HG03064 (cell line): ENCODE measurements around the gene VTCN1.
"Not testable (repeated sequence)": the region's sequence is repeated elsewhere in the genome, so short reads cannot be mapped to it uniquely, and the experiment has no call there.

ENCODE experiments used
- ATAC-seq: cut with Tn5 transposase; IDR thresholded peaks from one replicate; pipeline ENCODE4 v1.9.1; 2021; ENCODE audit warnings: low read depth; ENCODE audit not compliant: unreplicated experiment

Gene VTCN1

DNA sequence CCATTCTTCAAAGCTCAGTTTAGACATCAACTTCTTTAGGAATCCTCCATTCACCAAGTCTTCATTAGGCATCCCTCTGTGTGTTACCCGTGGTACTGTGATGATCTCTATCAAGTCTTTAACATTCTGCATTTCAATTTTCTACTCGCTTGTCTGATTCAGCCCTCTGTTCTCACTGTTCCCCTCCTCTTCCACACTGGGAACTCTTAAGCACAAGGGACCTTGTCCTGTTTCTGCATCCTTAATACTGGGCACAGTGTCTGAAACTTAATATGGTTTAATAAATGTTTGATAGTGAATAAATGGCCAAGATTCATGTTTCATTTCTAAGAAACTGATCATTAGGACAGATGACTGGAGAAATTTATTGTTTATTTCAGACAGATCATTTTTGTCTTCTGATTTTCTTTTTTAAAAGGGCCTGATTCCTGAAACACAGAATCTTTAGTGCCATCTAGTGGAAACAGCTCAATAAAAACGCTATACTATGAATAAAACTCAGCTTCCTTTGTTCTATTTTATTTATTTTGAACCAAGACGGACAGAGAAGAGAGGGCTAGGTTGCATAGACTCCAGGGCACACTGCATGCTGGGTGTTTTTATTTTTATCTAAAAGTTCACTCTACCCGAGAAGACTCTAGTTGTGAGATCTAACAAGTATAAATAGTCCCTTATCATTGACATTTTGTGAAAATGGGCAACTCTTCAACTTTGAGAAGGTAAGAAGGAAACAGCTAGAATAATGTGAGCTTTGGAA lies 82.2 kb downstream of the VTCN1 start:
- no peak for ATAC-seq

DNA sequence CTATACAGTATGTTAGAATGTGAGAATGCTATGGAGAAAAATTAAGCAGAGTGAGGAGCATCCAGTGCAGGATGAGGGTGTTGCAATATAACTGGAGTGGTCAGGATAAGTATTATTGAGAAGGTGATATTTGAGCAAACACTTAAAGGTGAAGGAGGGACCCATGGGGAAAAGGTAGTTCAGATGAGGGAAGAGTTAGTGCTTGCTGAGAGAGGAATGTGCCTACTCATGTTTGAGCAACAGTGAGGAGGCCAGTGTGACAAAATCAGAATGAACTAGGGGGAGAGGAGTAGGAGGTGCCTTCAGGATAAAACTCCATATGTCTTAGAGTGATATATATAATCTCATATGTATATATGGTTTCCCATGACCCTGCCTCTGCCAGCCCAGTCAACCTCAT lies 82.9 kb downstream of the VTCN1 start:
- no peak for ATAC-seq

DNA sequence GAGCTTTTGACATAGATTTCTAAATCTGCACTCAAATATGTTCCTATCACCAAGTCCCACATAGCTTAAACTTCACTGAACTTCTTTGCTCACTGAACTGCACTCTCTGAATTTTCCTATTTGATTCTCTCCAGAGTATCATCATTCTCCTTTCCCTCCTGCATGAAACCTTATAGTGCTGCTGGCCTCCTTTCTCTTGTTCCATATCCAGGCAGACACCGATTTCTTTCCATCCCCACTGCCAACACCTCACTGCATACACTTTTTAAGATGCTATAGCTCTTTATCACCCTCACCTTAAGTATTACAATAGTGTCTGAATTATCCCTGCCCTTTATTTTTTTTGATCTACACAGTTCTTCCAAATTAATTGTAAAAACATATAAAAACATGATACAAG lies 86.1 kb downstream of the VTCN1 start:
- no peak for ATAC-seq

DNA sequence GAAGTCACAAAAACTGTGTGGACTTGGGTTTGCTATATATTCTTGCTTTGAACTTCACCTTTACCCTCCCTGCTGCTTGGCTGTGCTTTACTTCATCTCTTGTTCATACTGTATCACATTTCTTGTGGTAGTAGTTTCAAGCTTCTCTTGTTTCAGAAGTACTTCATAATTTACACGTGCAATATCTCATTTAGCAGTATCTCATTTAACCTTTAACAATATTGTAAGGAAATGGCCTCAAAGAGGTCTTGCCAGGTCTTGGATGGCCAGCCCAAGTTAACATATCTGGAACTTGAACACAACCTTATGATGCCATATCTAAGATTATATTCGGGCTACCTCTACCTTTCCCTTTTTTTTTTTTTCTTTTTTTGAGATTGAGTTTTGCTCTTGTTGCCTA lies 87.5 kb downstream of the VTCN1 start:
- no peak for ATAC-seq

DNA sequence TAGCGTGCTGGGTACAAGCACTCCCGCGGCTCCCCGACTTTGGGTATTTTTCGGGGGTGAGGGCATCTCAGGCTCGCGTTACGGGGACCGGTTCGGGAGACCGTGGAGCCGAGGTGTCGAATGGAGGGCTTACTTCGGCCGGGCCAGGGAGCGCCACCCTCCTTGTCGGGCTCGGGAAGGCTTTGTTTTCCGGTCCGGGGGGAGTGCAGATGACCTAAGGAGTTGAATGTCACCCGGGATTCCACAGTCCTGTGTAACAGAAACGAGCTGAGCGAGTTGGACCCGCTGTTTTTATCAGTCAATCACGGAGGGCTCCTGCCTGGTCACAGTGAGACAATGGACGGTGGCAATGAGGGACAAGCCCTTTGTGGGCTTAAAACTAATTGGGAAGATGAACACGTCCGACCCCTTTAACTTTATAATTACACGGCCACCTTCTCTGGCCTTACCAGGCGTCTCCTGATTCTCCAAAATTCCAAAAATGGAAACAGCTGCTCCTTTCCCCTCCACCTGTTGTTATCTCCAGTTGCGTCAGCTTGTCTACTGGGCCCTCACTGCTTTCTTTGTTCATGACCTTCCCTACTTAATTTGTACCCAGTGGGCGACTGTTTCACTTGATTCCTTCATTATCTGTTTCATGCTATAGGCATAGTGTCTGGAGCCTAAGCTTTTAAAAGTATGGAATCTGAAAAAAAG lies 88.2 kb downstream of the VTCN1 start:
- no peak for ATAC-seq

DNA sequence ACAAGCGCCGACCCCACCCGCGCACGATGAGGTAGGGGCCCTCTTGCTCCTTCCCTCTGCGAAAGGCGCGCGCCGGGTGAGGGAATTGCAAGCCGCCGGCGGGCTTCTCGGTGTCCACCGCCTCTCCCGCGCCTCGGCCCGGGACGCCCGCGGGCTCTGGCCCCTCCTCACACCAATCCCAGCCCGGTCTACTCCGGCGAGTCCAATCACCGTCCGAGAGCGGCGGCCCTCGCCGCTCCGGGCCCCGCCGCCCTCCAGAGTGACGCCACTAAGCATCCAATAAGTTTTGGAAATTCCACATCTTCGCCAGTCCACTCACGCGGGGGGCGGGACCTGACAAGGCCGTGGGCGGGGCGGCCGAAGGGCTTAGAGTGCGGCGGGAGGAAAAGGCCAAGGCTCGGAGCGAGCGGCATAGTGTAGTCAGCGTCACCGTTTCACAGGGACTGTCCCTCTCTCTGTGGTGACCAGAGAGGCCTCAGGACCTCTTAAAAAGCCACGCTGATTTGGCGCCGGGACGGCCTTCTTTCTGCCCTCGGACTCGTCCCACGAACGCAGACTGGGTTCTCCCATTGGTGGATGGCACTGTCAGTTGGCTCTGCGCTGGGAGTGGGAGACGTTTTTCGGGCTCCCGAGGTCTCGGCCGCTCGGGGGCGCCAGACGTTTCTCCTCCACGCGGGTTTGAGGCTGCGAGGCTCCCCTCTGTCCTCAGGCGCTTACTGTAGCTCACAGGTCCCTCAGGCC lies 89.0 kb downstream of the VTCN1 start, which contains the start of gene TRIM45:
TSS of gene TRIM45 (minus strand) at position 161 of the 741 bp plus-strand sequence. CDS start 548 bp downstream, outside the sequence.
- peak; percentile 90 for ATAC-seq

DNA sequence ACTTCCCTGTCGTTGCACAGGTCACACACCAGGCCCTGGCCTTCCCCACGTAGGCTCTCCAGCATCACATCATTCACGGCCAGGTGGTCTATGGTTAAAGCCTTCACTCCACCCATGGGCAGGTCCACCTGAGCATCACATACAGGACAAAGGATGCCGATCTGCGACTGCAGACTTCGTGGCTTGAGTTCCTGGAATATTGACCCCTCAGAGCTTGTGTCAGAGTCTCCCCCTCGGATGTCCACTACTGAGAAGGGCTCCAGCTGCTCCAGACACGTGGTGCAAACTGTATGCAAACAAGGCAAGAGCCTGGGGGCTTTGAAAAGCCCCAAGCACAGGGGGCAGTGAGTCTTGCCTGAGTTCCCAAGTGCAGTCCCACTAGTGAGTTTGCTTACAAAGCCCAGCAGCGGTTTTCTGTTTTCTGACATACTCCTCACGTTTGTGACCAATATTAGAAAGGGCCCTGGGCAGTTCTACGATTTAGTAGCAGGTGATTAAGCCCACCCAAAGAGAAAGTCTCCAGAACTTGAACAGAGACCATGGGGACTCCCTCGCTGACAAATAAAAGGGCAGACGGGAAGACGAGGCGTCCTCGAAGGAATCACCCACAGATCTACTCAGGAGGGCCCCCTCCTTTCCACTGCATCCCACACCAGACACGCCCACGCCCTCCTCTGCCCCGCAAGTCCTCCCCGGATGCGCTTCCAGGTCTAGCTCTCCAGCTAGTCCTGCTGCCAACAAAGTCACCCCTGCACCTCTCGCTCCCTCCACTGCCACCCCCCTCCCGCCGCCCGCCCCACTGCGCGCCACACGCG lies 89.7 kb downstream of the VTCN1 start:
- ATAC-seq = no peak

DNA sequence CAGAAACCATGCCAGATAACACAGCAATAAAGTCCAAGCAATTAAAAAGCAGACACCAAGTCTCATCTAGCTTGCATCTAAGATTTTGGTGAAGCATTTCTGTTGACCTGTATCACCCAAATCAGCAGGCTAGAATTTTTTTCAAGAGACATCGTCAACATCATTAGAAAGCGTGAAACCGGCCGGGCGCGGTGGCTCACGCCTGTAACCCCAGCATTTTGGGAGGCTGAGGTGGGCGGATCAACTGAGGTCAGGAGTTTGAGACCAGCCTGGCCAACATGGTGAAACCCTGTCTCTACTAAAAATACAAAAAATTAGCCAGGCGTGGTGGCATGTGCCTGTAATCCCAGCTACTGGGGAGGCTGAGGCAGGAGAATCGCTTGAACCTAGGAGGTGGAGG lies 91.6 kb downstream of the VTCN1 start:
- not testable (repeated sequence) for ATAC-seq

DNA sequence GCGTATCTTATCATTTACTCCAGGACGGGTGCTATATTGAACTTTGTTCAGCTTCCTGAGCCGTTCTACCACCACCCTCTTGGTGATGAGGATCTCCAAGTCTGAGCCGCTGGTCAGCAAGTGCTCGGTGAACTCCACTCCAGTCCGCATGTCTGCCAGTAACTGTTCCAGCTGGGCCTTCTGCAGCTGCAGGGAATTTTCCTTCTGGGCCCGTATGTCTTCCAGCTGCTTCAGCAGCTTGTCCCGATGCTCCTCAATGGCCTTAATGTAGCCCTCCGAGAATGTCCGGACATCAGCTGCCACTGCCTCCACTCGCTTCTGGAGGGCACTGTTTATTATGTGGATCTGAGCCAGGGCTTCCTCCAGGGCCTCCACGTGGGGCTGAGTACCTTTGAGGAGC lies 92.6 kb downstream of the VTCN1 start:
- no peak for ATAC-seq

DNA sequence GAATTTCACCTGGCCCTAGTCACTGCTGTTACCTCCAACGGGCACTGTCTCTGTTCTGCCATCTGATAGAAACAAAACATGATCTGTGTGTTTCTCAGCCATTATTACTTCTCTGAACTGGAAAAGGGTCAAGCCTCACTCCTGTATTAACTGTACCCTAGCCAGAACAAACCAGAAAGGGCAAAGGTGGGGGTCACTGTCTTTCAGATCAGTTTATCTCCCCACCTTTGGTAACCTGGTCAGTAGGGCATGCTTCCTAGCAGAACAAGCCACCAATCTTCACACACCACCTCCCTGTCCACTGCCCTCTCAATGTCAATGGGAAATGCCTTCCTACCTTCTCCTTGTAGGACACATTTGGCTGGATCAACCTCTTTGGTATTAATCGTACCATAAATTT lies 93.0 kb downstream of the VTCN1 start:
- ATAC-seq = no peak

DNA sequence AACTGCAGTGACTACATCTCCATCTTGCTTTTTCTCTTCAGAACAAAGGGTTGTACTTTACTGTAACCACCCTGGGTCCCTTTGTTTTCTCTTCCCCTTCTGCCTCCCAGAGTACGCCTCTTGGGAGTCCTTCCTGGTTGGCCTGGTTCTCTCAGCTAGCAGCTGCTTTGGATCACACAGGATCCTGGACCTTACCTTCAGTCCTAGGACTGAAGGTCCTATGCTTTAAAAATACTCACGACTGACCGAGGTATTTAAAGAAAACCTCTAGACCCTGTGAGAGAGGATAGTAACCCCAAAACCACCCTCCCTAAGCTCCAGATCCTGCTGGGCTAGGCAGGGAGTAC lies 94.0 kb downstream of the VTCN1 start:
- no peak for ATAC-seq

DNA sequence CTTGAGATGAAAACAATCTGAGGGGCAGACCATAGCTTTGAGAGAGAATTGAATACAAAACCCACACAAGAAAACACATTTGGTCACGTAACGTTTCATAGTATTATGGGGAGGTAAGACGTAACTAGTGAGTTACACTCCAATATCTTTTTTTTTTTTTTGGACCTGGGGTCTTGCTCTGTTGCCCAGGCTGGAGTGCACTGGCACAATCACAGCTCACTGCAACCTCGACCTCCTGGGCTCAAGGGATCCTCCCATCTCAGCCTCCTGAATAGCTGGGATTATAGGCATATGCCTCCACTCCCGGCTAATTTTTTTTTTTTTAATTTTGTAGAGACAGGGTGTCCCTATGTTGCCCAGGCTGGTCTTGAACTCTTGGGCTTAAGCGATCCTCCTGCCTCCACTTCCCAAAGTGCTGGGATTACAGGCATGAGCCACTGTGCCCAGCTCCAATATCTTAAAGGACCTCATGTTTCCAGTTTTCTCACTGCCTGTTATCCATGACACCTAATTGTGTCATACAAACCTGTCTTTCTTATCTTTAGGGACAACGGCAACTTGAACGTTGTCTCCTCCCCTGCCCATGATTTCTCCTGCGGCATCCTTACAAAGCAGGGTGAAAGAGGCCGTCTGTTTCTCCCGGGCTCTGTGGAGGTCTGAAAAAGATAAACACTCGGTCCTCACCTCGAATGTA lies 94.5 kb downstream of the VTCN1 start:
- ATAC-seq = no peak

DNA sequence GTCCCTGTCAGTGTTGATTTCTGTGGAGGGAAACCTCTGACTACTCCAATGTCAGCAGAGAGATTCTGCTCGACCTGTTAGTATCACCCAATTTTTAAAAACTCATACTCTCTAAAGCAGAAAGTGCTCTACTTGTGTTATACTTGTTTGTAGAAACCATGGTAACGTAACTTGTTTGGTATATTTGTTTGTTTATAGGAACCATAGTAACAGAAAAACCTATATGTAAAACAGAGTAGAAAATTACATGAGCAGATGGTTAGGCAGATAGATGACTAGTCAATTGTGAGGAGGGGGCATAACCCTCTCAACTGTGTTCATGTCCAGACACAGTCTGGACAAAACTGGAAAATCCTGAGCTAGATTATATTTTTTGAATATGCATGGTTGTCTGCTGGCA lies 95.8 kb downstream of the VTCN1 start:
- no peak for ATAC-seq

DNA sequence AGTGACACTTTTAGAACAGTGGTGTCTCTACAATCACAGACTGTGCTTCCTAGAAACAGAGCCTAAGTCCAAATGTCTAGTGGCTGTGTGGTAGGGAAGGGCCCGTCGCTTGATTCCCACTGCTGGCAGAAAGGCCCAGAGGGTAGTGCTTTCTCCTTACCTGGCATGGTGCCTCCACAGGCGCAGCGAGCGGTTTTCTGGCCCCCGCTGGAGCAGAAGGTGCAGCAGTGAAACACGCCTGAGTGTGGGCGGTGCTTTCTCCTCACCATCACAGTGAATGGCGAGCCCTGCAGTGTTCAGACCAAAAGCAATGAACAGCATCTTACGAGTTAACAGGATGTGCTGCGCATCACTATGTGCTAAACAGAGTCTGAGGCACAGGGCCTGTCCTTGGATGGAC lies 97.5 kb downstream of the VTCN1 start:
- no peak for ATAC-seq

DNA sequence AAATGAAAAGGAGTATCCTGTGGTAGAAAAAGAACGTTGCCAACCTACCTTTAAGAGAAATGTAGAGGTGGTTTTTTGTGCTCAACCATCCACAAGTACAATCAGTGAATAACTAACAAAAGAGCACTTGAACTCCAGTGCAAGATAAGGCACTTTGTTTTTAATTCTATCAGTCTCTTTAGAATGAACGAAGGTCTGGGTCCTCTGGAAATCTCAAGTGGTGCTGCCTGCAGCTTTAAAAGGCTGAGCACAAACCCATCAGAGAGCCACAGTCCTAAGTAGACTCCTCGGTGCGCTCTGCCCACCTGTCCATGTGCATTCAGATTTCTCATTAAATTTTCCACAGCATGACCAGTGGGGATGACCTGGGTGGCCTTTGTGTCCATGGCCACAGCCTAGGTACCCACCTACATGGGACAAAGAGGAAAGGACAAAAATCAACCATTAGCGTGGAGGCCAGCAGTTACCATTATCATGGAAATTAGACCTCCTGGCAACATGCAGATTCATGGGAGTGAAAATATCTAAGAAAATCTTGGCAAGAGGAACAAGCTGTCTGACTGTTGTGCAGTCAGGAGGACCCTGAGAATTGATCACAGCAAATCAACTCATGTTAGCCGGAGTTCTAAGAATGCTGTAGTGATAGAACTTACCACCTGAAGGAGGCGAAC lies 98.5 kb downstream of the VTCN1 start:
- no peak for ATAC-seq

DNA sequence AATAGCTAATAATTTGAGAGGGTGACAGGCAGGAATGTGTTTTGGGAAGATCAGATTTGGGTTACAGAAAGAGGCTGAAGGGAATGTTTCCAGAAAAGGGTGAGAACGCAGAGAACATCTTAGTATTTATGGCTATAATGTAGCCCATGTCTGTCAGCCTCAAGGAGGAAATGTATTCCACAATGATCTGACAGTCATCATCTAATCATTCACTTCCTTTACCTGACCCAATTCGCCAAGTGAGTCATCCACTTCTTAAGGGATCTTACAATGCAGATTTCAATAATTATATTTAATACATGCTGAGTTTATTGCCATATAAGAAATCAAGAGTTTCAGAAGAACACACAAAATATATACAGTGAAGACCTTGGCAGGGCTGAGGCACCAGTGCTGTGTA lies 100.0 kb downstream of the VTCN1 start:
- no peak for ATAC-seq

DNA sequence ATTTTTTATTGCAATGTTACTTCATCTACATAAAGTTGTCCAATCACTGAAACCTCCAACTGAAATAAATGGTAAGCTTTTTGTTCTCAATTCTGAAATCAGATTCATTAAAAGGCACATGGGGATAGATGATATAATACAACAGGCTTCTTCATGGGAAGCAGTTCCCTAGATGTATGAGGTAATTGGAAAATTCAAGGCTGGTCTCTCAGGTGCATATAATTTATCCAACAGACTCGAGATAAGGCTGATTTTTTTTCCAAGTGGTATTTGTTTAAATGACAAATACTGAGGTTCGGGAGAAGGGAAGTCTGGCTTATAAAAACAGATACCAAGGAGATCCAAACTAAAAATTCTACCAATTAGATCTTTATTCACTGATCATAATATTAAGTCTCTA lies 103.4 kb downstream of the VTCN1 start:
- no peak for ATAC-seq

DNA sequence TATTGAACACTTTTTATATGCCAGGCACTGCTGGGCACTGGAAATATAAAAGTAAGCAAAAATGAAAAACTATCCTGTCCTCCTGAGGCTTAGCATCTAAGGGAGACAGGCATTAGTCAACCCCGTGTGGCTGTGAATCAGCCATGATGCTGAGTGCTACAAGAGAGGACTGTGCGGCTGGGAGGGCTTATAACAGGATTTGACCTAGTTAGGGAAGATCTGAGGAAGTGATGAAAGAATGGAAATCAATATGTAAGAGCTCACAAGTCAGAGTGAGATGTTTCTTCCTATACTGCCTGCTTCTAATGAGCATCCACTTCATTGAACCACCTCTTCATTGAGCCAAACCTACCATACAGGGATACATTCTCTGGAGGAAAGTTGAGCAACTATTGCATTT lies 104.2 kb downstream of the VTCN1 start:
- no peak for ATAC-seq

DNA sequence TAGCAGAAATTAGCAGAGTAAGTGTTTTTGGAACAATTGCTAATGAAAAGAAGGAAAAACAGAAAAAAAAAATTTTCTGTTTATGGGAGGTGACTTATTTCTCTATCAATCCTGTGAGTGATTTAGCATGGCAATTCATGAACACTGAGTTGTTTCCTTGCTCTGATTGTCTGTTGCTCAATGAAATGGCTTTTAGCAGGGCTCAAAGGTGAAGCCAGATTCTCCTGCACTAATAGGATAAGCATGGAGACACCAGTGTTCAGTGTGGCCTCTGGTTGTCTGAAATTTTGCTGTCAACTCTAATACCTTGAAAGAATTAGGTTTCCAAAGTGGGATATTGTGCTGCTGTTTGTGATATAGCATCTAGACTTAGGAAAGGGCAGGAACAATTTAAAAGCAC lies 105.0 kb downstream of the VTCN1 start:
- no peak for ATAC-seq

DNA sequence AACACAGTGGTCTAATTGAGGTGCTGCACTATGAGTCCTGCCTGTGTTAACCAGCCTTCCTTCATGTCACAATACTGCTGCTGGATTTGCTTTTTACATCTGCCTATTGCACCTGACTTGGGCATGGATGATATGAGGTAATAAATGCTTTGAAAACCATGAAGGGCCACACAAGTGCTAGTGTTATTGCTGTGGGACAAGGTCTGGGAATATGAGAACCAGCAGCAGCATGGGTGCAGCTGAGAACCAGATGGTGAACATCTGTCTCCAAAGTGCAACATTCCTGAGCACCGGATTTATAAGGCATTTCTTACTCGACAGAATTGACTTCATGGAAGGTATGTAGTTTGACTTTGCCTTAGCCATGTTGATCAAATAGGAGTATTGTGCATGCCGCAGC lies 105.7 kb downstream of the VTCN1 start:
- ATAC-seq = no peak
